HEK293 (cell line): ENCODE results near the gene RNASET2.

Experiments used
- CTCF ChIA-PET: fragments of 350-600 bp; formaldehyde crosslinking; extraction: SDS; loops from one replicate; lab custom pipeline; 2021; ENCODE audit warnings: antibody characterized with exemption; lab: Yijun Ruan, JAX
- POLR2A ChIA-PET: fragments of 300-600 bp; formaldehyde crosslinking; extraction: SDS; loops from one replicate; lab custom pipeline; 2020; ENCODE audit warnings: antibody characterized with exemption, inconsistent platforms; lab: Yijun Ruan, JAX
- H3K27ac ChIP-seq: fragments of 200-500 bp; sonication (Bioruptor generic); 2 replicates; pipeline ENCODE4 v1.5.1; 2014; ENCODE audit warnings: low read depth, low read length, control low read depth, inconsistent platforms; ENCODE audit errors: extremely low read depth
- H3K36me3 ChIP-seq, 2 experiments: fragments of 200-500 bp in 1 of 2; sonication (Bioruptor generic) in 1 of 2; 1 replicate in 1 of 2; 2 replicates in 1 of 2; pipeline ENCODE4 v1.5.1; 2014 to 2017; ENCODE audit warnings: inconsistent platforms in 2 of 2, low read length in 2 of 2; ENCODE audit not compliant: control insufficient read depth in 2 of 2, insufficient read depth in 1 of 2
- H3K4me1 ChIP-seq: fragments of 200-500 bp; sonication (Bioruptor generic); 2 replicates; pipeline ENCODE4 v1.5.1; 2014; ENCODE audit warnings: mild to moderate bottlenecking, low read length, inconsistent platforms; ENCODE audit not compliant: control insufficient read depth, insufficient read depth
- H3K4me3 ChIP-seq: 2 replicates; pipeline ENCODE4 v1.5.1; 2011; ENCODE audit warnings: low read depth, mild to moderate bottlenecking, control low read depth, low read length, moderate library complexity
- H3K9me3 ChIP-seq: fragments of 200-500 bp; sonication (Bioruptor generic); 2 replicates; pipeline ENCODE4 v1.5.1; 2014; ENCODE audit warnings: low read depth, low read length, inconsistent platforms; ENCODE audit not compliant: control insufficient read depth, insufficient read depth
- EGR2 ChIP-seq: fragments of 450-650 bp; formaldehyde crosslinking; IDR thresholded peaks from 2 replicates; pipeline ENCODE4 v1.5.1; 2016; ENCODE audit warnings: low read depth, missing biosample characterization, missing genetic modification characterization
- FEZF1 ChIP-seq: fragments of 450-650 bp; formaldehyde crosslinking; IDR thresholded peaks from 2 replicates; pipeline ENCODE4 v1.5.1; 2016; ENCODE audit warnings: missing biosample characterization, missing genetic modification characterization
- KLF8 ChIP-seq: fragments of 450-650 bp; formaldehyde crosslinking; IDR thresholded peaks from 2 replicates; pipeline ENCODE4 v1.5.1; 2016; ENCODE audit warnings: missing biosample characterization, missing genetic modification characterization
- KLF9 ChIP-seq: fragments of 450-650 bp; formaldehyde crosslinking; IDR thresholded peaks from 2 replicates; pipeline ENCODE4 v1.5.1; 2016; ENCODE audit warnings: missing biosample characterization, missing genetic modification characterization, low read depth
- ZFHX2 ChIP-seq: fragments of 450-650 bp; formaldehyde crosslinking; conservative IDR thresholded peaks from 2 replicates; pipeline ENCODE4 v1.5.1; 2016; ENCODE audit warnings: missing biosample characterization, missing genetic modification characterization
- ZNF138 ChIP-seq: fragments of 450-650 bp; formaldehyde crosslinking; IDR thresholded peaks from 2 replicates; pipeline ENCODE4 v1.5.1; 2016; ENCODE audit warnings: missing biosample characterization, missing genetic modification characterization, borderline replicate concordance
- ZNF354C ChIP-seq: fragments of 450-650 bp; formaldehyde crosslinking; IDR thresholded peaks from 2 replicates; pipeline ENCODE4 v1.5.1; 2016; ENCODE audit warnings: missing biosample characterization, missing genetic modification characterization, low read depth, borderline replicate concordance
- ZNF473 ChIP-seq: fragments of 450-650 bp; formaldehyde crosslinking; IDR thresholded peaks from 2 replicates; pipeline ENCODE4 v1.5.1; 2017; ENCODE audit warnings: missing biosample characterization, missing genetic modification characterization
- ZNF621 ChIP-seq: fragments of 450-650 bp; formaldehyde crosslinking; IDR thresholded peaks from 2 replicates; pipeline ENCODE4 v1.5.1; 2017; ENCODE audit warnings: missing biosample characterization, missing genetic modification characterization
- TF ChIP-seq, protein P1 (sequence below): fragments of 450-650 bp; formaldehyde crosslinking; IDR thresholded peaks from 2 replicates; pipeline ENCODE4 v1.5.1; 2016; ENCODE audit warnings: missing biosample characterization, missing genetic modification characterization
- TF ChIP-seq, protein P2 (sequence below): fragments of 450-650 bp; formaldehyde crosslinking; IDR thresholded peaks from 2 replicates; pipeline ENCODE4 v1.5.0; 2017; ENCODE audit warnings: missing biosample characterization, missing genetic modification characterization, borderline replicate concordance
- TF ChIP-seq, protein P3 (sequence below): fragments of 450-650 bp; formaldehyde crosslinking; IDR thresholded peaks from 2 replicates; pipeline ENCODE4 v1.5.1; 2016; ENCODE audit warnings: missing biosample characterization, missing genetic modification characterization

The RNASET2 gene

DNA sequence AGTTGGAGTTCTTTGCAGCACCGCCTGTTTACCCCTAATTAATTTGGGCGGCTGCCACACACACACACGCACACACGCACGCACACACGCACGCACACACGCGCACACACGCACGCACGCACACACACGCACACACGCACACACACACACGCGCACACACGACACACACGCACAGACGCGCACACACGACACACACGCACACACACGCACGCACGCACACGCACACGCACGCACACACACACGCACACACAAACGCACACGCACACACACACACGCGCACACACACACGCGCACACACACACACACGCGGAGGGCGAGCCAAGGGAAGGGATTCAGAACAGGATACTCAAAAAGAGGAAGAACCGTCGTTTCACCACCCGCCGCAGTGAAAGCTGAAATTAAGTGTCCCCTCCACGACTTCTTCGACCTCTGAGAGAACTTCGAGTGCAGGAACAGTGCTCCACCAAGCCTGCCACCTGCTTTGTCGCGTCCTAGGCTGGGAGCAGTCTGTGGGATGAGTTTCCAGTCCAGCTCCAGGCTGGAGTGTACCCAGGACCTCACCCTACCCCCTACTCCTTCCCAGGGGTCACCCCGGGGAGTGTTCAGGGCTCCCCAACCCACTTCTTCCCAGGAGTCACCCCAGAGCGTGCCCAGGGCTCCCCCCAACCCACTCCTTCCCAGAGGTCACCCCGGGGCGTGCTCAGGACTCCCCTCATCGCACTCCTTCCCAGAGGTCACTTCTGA, 1.1 kb downstream of the RNASET2 start (continued):
- TF ChIP-seq ZNF473 (tag by site-specific recombination): 0 out of 2 replicates have a peak, but pooled peaks have one; percentile 29
- TF ChIP-seq, protein P1, sequence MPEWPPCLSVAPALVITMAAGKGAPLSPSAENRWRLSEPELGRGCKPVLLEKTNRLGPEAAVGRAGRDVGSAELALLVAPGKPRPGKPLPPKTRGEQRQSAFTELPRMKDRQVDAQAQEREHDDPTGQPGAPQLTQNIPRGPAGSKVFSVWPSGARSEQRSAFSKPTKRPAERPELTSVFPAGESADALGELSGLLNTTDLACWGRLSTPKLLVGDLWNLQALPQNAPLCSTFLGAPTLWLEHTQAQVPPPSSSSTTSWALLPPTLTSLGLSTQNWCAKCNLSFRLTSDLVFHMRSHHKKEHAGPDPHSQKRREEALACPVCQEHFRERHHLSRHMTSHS: 0 out of 2 replicates have a peak, but pooled peaks have one; percentile 20
- TF ChIP-seq ZNF138 (tag by site-specific recombination): no peak
- TF ChIP-seq, protein P2, sequence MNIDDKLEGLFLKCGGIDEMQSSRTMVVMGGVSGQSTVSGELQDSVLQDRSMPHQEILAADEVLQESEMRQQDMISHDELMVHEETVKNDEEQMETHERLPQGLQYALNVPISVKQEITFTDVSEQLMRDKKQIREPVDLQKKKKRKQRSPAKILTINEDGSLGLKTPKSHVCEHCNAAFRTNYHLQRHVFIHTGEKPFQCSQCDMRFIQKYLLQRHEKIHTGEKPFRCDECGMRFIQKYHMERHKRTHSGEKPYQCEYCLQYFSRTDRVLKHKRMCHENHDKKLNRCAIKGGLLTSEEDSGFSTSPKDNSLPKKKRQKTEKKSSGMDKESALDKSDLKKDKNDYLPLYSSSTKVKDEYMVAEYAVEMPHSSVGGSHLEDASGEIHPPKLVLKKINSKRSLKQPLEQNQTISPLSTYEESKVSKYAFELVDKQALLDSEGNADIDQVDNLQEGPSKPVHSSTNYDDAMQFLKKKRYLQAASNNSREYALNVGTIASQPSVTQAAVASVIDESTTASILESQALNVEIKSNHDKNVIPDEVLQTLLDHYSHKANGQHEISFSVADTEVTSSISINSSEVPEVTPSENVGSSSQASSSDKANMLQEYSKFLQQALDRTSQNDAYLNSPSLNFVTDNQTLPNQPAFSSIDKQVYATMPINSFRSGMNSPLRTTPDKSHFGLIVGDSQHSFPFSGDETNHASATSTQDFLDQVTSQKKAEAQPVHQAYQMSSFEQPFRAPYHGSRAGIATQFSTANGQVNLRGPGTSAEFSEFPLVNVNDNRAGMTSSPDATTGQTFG (tag by site-specific recombination): no peak
- TF ChIP-seq ZNF354C (tag by site-specific recombination): no peak

DNA sequence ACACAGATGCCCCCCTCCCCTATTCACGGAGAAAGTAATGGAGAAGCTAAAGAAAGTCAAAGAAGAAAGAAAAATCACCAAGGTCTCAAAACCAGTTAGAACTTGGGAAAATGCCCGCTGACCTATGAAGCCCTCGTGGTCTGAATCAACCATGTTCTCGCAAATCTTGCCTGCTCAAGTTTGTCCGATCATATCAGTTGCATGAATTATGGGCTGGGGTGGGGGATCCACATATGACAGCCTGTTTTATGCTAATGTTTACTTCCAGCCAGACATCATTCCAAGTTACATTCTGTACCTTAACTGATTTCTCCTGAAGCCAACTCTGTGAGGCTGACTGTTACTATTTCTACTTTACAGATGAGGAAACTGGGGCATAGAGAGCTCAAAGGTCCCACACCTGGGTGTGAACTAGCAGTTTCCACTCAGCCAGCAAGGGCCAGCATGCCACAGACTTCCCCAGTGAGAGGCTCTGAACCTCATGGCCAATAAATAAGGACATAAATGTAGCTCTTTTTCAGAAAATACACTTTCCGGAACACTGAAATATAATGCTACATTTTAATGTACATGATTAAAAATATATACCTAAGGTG, 2.1 kb downstream of the RNASET2 start:
- ChIA-PET POLR2A (interaction anchor here (0.6 to 0.7 kb wide), 2 partner anchors 225 to 336 kb away, joined by 3 to 4 read pairs; no protein-coding TSS in a partner anchor), CTCF (interaction anchor here (0.6 to 1.6 kb wide), 7 partner anchors 17 to 678 kb away, joined by 3 to 9 read pairs (median 4); no protein-coding TSS in a partner anchor)
- Histone ChIP-seq H3K9me3 (no peaks in the 10 kb centered on the region), H3K4me3 (no peak overlapping the region), H3K27ac (no peak overlapping the region), H3K4me1 (peaks cover 6% of the 10 kb centered on the region; the same call in 1 of the 2 replicates), H3K36me3 (peaks cover 0 to 21% of the 10 kb centered on the region in 2 experiments; a peak in 1 of 3 replicates)
- no peak for TF ChIP-seq KLF9 (tag by site-specific recombination)

DNA sequence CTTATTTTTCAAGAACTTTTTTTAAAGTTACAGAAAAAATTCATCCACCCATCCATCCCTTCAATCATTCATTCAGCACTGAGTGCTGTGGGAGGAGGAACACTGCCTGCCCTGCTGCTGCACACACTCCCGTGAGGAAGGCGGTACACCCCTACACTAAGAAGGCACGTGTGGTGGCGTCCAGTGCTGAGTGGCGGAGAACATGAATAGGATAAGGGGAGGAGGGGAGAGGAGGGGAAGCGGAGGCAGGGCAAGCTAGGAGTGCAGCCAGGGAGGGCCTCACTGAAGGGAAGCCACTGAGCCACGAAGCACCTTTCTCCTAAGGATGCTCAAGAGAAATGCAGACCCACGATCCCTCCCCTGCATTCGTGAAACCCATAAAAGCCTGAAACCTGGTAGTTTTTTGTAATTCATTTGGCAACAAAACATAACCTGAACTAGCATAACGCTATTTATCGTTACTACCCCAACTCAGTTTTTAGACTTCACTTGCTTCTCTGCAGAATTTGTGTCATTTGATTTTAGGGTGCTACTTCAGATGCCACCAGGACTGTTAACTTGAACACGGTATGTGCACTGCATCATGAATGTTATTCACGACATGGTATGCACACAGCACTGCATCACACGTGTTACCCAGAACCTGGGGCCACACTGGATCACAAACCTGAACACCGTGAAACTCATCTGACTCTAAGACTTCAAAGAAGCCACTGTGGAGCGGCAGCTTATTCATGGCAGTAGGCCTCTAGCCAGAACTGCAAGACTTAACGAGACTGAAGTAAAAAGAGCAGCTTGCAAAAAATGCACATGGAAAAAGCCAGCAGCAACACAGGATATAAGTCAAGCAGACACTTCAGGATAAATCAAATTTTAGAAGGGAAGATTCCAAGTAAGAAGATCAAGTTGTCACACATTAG, 3.5 kb downstream of the RNASET2 start:
- H3K27ac ChIP-seq: no peak overlapping the region
- no peaks in the 10 kb centered on the region for H3K9me3 ChIP-seq
- peaks cover 6% of the 10 kb centered on the region; the same call in 1 of the 2 replicates for H3K4me1 ChIP-seq
- ChIA-PET CTCF (interaction anchor here (0.6 to 2.3 kb wide), 9 partner anchors 16 to 677 kb away, joined by 3 to 26 read pairs (median 4); no protein-coding TSS in a partner anchor), POLR2A (interaction anchor here (1.4 to 1.7 kb wide), 2 partner anchors 46 to 166 kb away, joined by 3 to 6 read pairs; partner anchors contain the start of gene CEP43)
- H3K4me3 ChIP-seq: no peak overlapping the region
- H3K36me3 ChIP-seq: peaks cover 0 to 23% of the 10 kb centered on the region in 2 experiments; a peak in 2 of 3 replicates
- TF ChIP-seq ZFHX2 (tag by site-specific recombination): 0 out of 2 replicates have a peak, but pooled peaks have one; percentile 17
- TF ChIP-seq KLF8 (tag by site-specific recombination): no peak
- peak; percentile 41; the same call in 1 of the 2 replicates for TF ChIP-seq EGR2 (tag by site-specific recombination)
- TF ChIP-seq, protein P2 (tag by site-specific recombination): no peak
- 0 out of 2 replicates have a peak, but pooled peaks have one; percentile 24 for TF ChIP-seq FEZF1 (tag by site-specific recombination)
- no peak for TF ChIP-seq ZNF621
- TF ChIP-seq, protein P3, sequence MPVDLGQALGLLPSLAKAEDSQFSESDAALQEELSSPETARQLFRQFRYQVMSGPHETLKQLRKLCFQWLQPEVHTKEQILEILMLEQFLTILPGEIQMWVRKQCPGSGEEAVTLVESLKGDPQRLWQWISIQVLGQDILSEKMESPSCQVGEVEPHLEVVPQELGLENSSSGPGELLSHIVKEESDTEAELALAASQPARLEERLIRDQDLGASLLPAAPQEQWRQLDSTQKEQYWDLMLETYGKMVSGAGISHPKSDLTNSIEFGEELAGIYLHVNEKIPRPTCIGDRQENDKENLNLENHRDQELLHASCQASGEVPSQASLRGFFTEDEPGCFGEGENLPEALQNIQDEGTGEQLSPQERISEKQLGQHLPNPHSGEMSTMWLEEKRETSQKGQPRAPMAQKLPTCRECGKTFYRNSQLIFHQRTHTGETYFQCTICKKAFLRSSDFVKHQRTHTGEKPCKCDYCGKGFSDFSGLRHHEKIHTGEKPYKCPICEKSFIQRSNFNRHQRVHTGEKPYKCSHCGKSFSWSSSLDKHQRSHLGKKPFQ (tag by site-specific recombination): no peak
